HG02571 (cell line): Measurements from ENCODE around the gene GGCX.

Source experiments
- ATAC-seq: cut with Tn5 transposase; IDR thresholded peaks from one replicate; pipeline ENCODE4 v1.9.1; 2021; ENCODE audit warnings: mild to moderate bottlenecking, moderate library complexity; ENCODE audit not compliant: unreplicated experiment

Gene GGCX

GRCh38 chr2:85522090-85522647, 39.1 kb downstream of the GGCX start:
- no peak for ATAC-seq

- no peak for ATAC-seq
These were observed 44.5 kb downstream of the GGCX start for GRCh38 chr2:85516653-85517389.

GRCh38 chr2:85514323-85514722, 47.0 kb downstream of the GGCX start:
- ATAC-seq, result no peak

- ATAC-seq, result no peak
These were observed 50.1 kb downstream of the GGCX start for GRCh38 chr2:85511008-85511811.

- ATAC-seq, result no peak
These were observed 54.5 kb downstream of the GGCX start for GRCh38 chr2:85506768-85507181.

GRCh38 chr2:85505551-85506238, 55.6 kb downstream of the GGCX start:
- no peak for ATAC-seq

GRCh38 chr2:85504778-85505261, 56.5 kb downstream of the GGCX start:
- ATAC-seq, result no peak

- no peak for ATAC-seq
These were observed 57.2 kb downstream of the GGCX start for GRCh38 chr2:85503851-85504777.

GRCh38 chr2:85503168-85503850, 58.0 kb downstream of the GGCX start:
- no peak for ATAC-seq

GRCh38 chr2:85502720-85503119, 58.6 kb downstream of the GGCX start:
- no peak for ATAC-seq

GRCh38 chr2:85501248-85501647, 60.0 kb downstream of the GGCX start:
- no peak for ATAC-seq

- no peak for ATAC-seq
These were observed 63.2 kb downstream of the GGCX start for GRCh38 chr2:85497944-85498630.

GRCh38 chr2:85496436-85496835, 64.9 kb downstream of the GGCX start:
- no peak for ATAC-seq
